ENCODE results near the gene PHACTR1. TPM values are rescaled to one million over a fixed set of nuclear protein-coding genes. Genes with fewer than 3 reads are reported as not detected.
A peak's percentile ranks its signal among the peaks of the same experiment; 100 is the strongest.
"Not testable (repeated sequence)": the region's sequence is repeated elsewhere in the genome, so short reads cannot be mapped to it uniquely, and the experiment has no call there.

The PHACTR1 gene
- total RNA-seq, 1 donor from 2014 or later = 72.8 TPM

DNA sequence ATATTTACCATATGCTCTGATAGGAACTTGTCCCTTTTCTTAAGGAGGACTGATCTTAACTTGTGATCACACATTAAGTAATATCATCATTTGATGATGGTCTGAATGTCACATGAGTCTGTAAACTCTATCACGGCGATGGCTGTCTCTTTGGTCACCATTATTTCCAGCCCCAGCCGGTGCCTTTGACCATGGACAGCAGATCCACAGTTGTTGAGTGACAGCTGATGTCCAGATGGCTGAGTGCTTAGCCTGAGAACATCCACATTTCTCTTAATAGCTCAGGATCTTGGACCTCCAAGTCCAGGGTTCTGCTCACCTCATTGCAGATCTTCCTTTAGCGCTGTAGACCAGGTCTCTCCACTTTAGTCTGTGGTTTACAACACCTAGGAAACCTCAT, 440.7 kb downstream of the PHACTR1 start:
- H3K9me3 ChIP-seq = no peaks in the 10 kb centered on the region
- H3K4me3 ChIP-seq = no peak overlapping the region
- H3K27ac ChIP-seq = no peak overlapping the region
- TF ChIP-seq, protein P1, sequence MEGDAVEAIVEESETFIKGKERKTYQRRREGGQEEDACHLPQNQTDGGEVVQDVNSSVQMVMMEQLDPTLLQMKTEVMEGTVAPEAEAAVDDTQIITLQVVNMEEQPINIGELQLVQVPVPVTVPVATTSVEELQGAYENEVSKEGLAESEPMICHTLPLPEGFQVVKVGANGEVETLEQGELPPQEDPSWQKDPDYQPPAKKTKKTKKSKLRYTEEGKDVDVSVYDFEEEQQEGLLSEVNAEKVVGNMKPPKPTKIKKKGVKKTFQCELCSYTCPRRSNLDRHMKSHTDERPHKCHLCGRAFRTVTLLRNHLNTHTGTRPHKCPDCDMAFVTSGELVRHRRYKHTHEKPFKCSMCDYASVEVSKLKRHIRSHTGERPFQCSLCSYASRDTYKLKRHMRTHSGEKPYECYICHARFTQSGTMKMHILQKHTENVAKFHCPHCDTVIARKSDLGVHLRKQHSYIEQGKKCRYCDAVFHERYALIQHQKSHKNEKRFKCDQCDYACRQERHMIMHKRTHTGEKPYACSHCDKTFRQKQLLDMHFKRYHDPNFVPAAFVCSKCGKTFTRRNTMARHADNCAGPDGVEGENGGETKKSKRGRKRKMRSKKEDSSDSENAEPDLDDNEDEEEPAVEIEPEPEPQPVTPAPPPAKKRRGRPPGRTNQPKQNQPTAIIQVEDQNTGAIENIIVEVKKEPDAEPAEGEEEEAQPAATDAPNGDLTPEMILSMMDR (IDR thresholded peaks at IDR 0.05) = no peak
- ATAC-seq (no peak), DNase-seq (no peak)
- H3K36me3 ChIP-seq = no peaks in the 10 kb centered on the region
- no peaks in the 10 kb centered on the region for H3K27me3 ChIP-seq
- no peaks in the 10 kb centered on the region for H3K4me1 ChIP-seq
- intact Hi-C loops (cut with DNase I) = no loop called here

DNA sequence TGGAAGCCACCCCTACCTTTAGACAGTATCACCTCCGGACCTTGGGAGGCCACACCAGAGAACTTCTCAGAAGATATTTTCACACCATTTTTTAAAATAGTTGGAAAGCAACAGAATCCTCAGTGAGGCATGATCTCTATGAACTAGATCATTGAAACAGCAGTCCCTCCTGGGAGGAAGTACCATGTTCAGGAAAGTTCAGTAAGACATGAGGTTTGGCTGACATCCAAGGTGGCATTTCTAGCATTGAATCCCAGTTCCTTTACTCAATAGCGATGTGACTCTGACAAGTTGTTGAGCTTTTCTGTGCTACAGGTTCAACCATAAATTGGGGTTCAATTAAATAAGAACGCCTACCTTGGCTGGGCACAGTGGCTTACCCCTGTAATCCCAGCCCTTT, 442.7 kb downstream of the PHACTR1 start:
- Histone ChIP-seq H3K4me1 (no peaks in the 10 kb centered on the region), H3K27ac (no peak overlapping the region), H3K27me3 (no peaks in the 10 kb centered on the region), H3K4me3 (no peak overlapping the region), H3K9me3 (no peaks in the 10 kb centered on the region), H3K36me3 (no peaks in the 10 kb centered on the region)
- ATAC-seq (peak; percentile 46), DNase-seq (no peak)
- TF ChIP-seq, protein P1 (IDR thresholded peaks at IDR 0.05) = no peak
- intact Hi-C loops (cut with DNase I) = no loop called here

DNA sequence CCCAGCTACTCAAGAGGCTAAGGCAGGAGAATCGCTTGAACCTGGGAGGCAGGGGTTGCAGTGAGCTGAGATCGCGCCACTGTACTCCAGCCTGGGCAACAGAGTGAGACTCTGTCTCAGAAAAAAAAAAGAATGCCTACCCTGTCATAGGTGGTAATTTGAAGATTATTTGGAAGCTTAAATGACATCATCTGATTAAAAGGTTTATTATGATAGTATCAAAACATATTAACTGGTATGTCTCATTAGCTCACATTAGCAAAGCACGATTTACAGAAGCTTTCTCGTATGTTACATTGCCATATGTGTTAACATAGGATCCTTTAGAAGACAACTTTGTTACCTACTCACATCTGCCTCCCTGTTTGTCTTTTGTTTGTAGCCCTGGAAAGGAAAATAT, 443.3 kb downstream of the PHACTR1 start:
- H3K27ac ChIP-seq = not testable (repeated sequence)

DNA sequence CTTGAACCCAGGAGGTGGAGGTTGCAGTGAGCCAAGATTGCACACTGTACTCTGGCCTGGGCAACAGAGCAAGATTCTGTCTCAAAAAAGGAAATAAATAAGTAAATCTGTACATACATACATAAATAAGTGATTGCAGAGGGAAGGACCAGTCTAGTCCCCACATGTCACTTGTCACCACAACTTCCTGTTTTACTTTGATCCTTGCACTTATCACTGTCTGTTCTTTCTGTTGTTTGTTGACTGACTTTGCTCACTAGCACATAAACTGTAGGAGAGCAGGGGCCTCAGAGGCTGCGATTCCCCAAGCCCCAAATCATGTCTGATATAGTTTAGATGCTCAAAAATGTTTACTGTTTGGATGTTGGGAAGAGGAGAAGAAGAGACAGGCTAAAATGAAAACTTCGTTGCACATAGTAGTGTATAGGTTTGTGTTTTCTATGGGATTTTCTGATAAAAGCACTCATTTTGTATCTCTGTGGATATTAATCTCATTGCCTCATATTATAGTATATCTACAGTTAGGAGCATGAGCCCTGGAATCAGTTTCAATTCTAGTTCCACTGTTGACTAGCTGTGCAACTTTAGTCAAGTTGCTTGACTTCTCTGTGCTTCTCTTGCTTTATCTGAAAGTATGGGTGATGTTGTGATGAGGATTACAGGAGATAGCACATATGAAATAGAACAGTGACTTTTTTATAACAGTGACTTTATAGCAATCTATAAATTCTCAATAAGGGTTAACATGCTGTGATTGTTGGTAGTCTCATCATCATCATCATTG, 446.8 kb downstream of the PHACTR1 start:
- H3K9me3 ChIP-seq = no peaks in the 10 kb centered on the region
- DNase-seq = no peak
- no peaks in the 10 kb centered on the region for H3K4me1 ChIP-seq
- H3K27me3 ChIP-seq = no peaks in the 10 kb centered on the region
- TF ChIP-seq, protein P1 (IDR thresholded peaks at IDR 0.05) = no peak
- no peak overlapping the region for H3K4me3 ChIP-seq
- no peak overlapping the region for H3K27ac ChIP-seq
- H3K36me3 ChIP-seq = no peaks in the 10 kb centered on the region
- ATAC-seq = peak; percentile 67
- intact Hi-C loops (cut with DNase I) = no loop called here

More for the DNA sequence above, 443.3 kb downstream of the PHACTR1 start:
- H3K4me1 ChIP-seq; H3K36me3 ChIP-seq; ATAC-seq; intact Hi-C loops (cut with DNase I); DNase-seq; H3K4me3 ChIP-seq; H3K9me3 ChIP-seq; H3K27me3 ChIP-seq: not testable (repeated sequence)

DNA sequence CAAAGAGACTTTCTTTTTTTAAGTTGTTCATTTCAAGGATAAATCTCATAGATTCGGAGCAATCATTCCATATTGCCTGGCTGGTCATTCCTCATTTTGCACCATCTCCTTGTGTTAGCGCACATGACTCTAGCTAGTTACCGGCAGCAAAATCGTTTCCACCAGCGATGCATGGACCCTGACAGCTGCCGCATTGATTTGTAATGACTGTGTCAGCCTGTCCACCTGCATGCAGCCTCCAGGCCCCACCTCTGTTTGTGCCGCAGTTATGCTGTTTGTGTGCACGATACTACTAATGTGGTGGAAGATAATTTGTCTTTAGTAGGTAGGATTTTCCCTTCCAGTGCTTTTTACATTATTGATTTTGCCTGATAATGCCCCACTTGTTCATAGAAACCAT, 447.7 kb downstream of the PHACTR1 start:
- Histone ChIP-seq H3K27ac (no peak overlapping the region), H3K9me3 (no peaks in the 10 kb centered on the region), H3K27me3 (no peaks in the 10 kb centered on the region), H3K4me1 (no peaks in the 10 kb centered on the region), H3K36me3 (no peaks in the 10 kb centered on the region), H3K4me3 (no peak overlapping the region)
- no peak for DNase-seq
- TF ChIP-seq, protein P1 (IDR thresholded peaks at IDR 0.05) = no peak
- intact Hi-C loops (cut with DNase I) = no loop called here
- ATAC-seq = no peak

DNA sequence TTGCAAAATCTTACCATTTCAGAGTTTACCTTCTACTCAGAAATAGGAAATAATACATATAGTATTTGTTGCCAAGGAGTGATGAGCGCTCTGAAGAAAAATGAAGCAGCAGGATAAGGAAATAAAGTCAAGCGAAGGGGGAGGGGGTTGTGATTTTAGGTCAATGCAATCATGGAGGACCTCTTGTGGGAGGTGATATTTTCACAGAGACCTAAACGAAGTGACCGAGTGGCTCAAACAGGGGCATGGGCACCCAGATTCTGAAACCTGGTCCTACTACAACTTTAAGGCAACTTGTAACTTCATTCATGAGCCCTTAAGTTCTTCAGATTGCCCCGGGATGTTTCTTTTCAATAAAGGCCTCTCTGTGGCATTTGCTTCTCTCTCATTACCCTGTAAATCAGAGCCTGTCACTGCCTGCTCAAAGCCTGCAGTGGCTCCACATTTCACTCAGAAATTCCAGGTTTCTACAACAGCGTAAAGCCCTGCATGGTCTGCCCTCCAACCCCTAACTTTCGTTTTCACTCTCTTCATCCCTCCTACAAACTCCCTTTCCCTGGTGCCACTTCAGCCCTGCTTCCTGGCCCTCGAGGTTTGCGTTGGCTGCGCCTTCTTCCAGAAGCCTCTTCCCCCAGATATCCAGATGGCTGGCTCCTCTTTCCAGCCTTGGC, 449.1 kb downstream of the PHACTR1 start:
- Histone ChIP-seq H3K4me3 (no peak overlapping the region), H3K27me3 (no peaks in the 10 kb centered on the region), H3K9me3 (no peaks in the 10 kb centered on the region), H3K36me3 (no peaks in the 10 kb centered on the region), H3K27ac (no peak overlapping the region), H3K4me1 (no peaks in the 10 kb centered on the region)
- DNase-seq = no peak
- TF ChIP-seq, protein P1 (IDR thresholded peaks at IDR 0.05) = no peak
- intact Hi-C loops (cut with DNase I) = no loop called here
- ATAC-seq = no peak

Measured in upper lobe of right lung (tissue), 1 donor.